ENCODE results near the gene RAG1.
A peak's percentile ranks its signal among the peaks of the same experiment; 100 is the strongest.

Gene RAG1

DNA sequence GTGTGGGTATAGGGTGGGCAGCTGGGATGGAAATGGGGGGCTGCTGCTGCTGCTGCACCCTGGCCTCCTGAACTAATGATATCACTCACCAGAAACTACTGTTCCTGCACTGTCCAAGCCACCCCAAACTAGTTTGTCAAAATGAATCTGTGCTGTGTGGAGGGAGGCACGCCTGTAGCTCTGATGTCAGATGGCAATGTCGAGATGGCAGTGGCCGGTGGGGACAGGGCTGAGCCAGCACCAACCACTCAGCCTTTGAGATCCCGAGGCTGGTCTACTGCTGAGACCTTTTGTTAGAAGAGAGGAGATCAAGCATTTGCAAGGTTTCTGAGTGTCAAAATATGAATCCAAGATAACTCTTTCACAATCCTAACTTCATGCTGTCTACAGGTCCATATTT, 1.3 kb downstream of the RAG1 start:
- Histone ChIP-seq H3K27ac (ENCODE audit: low read length, poor library complexity, severe bottlenecking) (no peak overlapping the region), H2AK5ac (ENCODE audit: low read length, severe bottlenecking) (no peak overlapping the region), H2BK120ac (ENCODE audit: low read depth, low read length) (no peak overlapping the region), H2BK12ac (ENCODE audit: low read length in 2 of 2) (no peak overlapping the region), H4K91ac (ENCODE audit: low read length) (no peak overlapping the region), H3K36me3 (ENCODE audit: control insufficient read depth in 1 of 2, insufficient read depth in 2 of 2, low read depth in 1 of 2, low read length in 2 of 2) (no peaks in the 10 kb centered on the region), H3K9ac (ENCODE audit: low read length) (no peak overlapping the region), H3K4me3 (ENCODE audit: insufficient read depth in 1 of 2, low read depth in 1 of 2, low read length in 2 of 2) (no peak overlapping the region), H3K9me3 (ENCODE audit: control insufficient read depth, low read length) (no peaks in the 10 kb centered on the region), H3K79me1 (replicated peaks; ENCODE audit: low read length, poor library complexity, severe bottlenecking) (no peaks in the 10 kb centered on the region), H2BK5ac (ENCODE audit: low read depth, low read length, poor library complexity, severe bottlenecking) (no peak overlapping the region), H3K4me1 (ENCODE audit: control insufficient read depth, insufficient read depth, low read depth, low read length) (no peaks in the 10 kb centered on the region), H4K8ac (ENCODE audit: low read length) (no peak overlapping the region), H3K23ac (ENCODE audit: low read length in 2 of 2) (no peak overlapping the region), H3K14ac (ENCODE audit: low read length in 2 of 2) (no peak overlapping the region), H2BK15ac (ENCODE audit: low read depth, poor library complexity, severe bottlenecking) (no peak overlapping the region), H2AFZ (ENCODE audit: low read depth, low read length) (no peak overlapping the region), H3K4me2 (ENCODE audit: low read length, poor library complexity, severe bottlenecking) (no peak overlapping the region), H3K27me3 (ENCODE audit: control insufficient read depth in 1 of 2, insufficient read depth in 1 of 2, low read length in 2 of 2) (peaks cover 17 to 28% of the 10 kb centered on the region in 2 experiments), H3K18ac (ENCODE audit: low read depth in 1 of 2, low read length in 2 of 2) (no peak overlapping the region), H3K4ac (ENCODE audit: low read depth in 1 of 2, low read length in 2 of 2) (no peak overlapping the region)
- 90% methylated on average over 3 of the region's 4 CpGs for WGBS
- DNase-seq, result no peak

DNA sequence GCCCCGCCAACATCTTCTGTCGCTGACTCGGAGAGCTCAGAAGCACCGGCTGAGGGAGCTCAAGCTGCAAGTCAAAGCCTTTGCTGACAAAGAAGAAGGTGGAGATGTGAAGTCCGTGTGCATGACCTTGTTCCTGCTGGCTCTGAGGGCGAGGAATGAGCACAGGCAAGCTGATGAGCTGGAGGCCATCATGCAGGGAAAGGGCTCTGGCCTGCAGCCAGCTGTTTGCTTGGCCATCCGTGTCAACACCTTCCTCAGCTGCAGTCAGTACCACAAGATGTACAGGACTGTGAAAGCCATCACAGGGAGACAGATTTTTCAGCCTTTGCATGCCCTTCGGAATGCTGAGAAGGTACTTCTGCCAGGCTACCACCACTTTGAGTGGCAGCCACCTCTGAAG, 6.7 kb downstream of the RAG1 start:
- no peak overlapping the region for H3K9ac ChIP-seq (ENCODE audit: low read length)
- H3K4me2 ChIP-seq (ENCODE audit: low read length, poor library complexity, severe bottlenecking), result no peak overlapping the region
- H4K8ac ChIP-seq (ENCODE audit: low read length), result no peak overlapping the region
- no peak overlapping the region for H3K23ac ChIP-seq (ENCODE audit: low read length in 2 of 2)
- H3K14ac ChIP-seq (ENCODE audit: low read length in 2 of 2), result no peak overlapping the region
- H2BK120ac ChIP-seq (ENCODE audit: low read depth, low read length), result no peak overlapping the region
- peaks cover 4% of the 10 kb centered on the region for H3K4me1 ChIP-seq (ENCODE audit: control insufficient read depth, insufficient read depth, low read depth, low read length)
- no peak overlapping the region for H2AFZ ChIP-seq (ENCODE audit: low read depth, low read length)
- no peak overlapping the region for H3K4me3 ChIP-seq (ENCODE audit: insufficient read depth in 1 of 2, low read depth in 1 of 2, low read length in 2 of 2)
- H2BK12ac ChIP-seq (ENCODE audit: low read length in 2 of 2), result no peak overlapping the region
- no peak overlapping the region for H2AK5ac ChIP-seq (ENCODE audit: low read length, severe bottlenecking)
- 82% methylated on average over 8 of the region's 8 CpGs for WGBS
- H2BK5ac ChIP-seq (ENCODE audit: low read depth, low read length, poor library complexity, severe bottlenecking), result no peak overlapping the region
- H3K4ac ChIP-seq (ENCODE audit: low read depth in 1 of 2, low read length in 2 of 2), result no peak overlapping the region
- H3K27ac ChIP-seq (ENCODE audit: low read length, poor library complexity, severe bottlenecking), result no peak overlapping the region
- H3K79me1 ChIP-seq (replicated peaks; ENCODE audit: low read length, poor library complexity, severe bottlenecking), result no peaks in the 10 kb centered on the region
- DNase-seq, result no peak
- no peaks in the 10 kb centered on the region for H3K9me3 ChIP-seq (ENCODE audit: control insufficient read depth, low read length)
- H4K91ac ChIP-seq (ENCODE audit: low read length), result no peak overlapping the region
- H2BK15ac ChIP-seq (ENCODE audit: low read depth, poor library complexity, severe bottlenecking), result no peak overlapping the region
- H3K36me3 ChIP-seq (ENCODE audit: control insufficient read depth in 1 of 2, insufficient read depth in 2 of 2, low read depth in 1 of 2, low read length in 2 of 2), result no peaks in the 10 kb centered on the region
- no peak overlapping the region for H3K18ac ChIP-seq (ENCODE audit: low read depth in 1 of 2, low read length in 2 of 2)
- H3K27me3 ChIP-seq (ENCODE audit: control insufficient read depth in 1 of 2, insufficient read depth in 1 of 2, low read length in 2 of 2), result peaks cover 0 to 8% of the 10 kb centered on the region in 2 experiments

DNA sequence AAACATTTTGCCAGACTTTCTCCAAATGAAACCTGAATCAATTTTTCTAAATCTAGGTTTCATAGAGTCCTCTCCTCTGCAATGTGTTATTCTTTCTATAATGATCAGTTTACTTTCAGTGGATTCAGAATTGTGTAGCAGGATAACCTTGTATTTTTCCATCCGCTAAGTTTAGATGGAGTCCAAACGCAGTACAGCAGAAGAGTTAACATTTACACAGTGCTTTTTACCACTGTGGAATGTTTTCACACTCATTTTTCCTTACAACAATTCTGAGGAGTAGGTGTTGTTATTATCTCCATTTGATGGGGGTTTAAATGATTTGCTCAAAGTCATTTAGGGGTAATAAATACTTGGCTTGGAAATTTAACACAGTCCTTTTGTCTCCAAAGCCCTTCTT, 9.6 kb downstream of the RAG1 start:
- H4K91ac ChIP-seq (ENCODE audit: low read length), result no peak overlapping the region
- H3K36me3 ChIP-seq (ENCODE audit: control insufficient read depth in 1 of 2, insufficient read depth in 2 of 2, low read depth in 1 of 2, low read length in 2 of 2), result no peaks in the 10 kb centered on the region
- H4K8ac ChIP-seq (ENCODE audit: low read length), result no peak overlapping the region
- H3K27ac ChIP-seq (ENCODE audit: low read length, poor library complexity, severe bottlenecking), result no peak overlapping the region
- H3K14ac ChIP-seq (ENCODE audit: low read length in 2 of 2), result no peak overlapping the region
- peaks cover 0 to 5% of the 10 kb centered on the region in 2 experiments for H3K27me3 ChIP-seq (ENCODE audit: control insufficient read depth in 1 of 2, insufficient read depth in 1 of 2, low read length in 2 of 2)
- peaks cover 10% of the 10 kb centered on the region for H3K9me3 ChIP-seq (ENCODE audit: control insufficient read depth, low read length)
- H2AK5ac ChIP-seq (ENCODE audit: low read length, severe bottlenecking), result no peak overlapping the region
- no peak overlapping the region for H3K4ac ChIP-seq (ENCODE audit: low read depth in 1 of 2, low read length in 2 of 2)
- no peaks in the 10 kb centered on the region for H3K79me1 ChIP-seq (replicated peaks; ENCODE audit: low read length, poor library complexity, severe bottlenecking)
- H3K4me1 ChIP-seq (ENCODE audit: control insufficient read depth, insufficient read depth, low read depth, low read length), result peaks cover 4% of the 10 kb centered on the region
- H3K4me2 ChIP-seq (ENCODE audit: low read length, poor library complexity, severe bottlenecking), result no peak overlapping the region
- no peak overlapping the region for H3K18ac ChIP-seq (ENCODE audit: low read depth in 1 of 2, low read length in 2 of 2)
- WGBS, result 100% methylated on average over 1 of the region's 2 CpGs
- no peak overlapping the region for H2AFZ ChIP-seq (ENCODE audit: low read depth, low read length)
- no peak overlapping the region for H2BK5ac ChIP-seq (ENCODE audit: low read depth, low read length, poor library complexity, severe bottlenecking)
- H2BK120ac ChIP-seq (ENCODE audit: low read depth, low read length), result no peak overlapping the region
- no peak overlapping the region for H2BK15ac ChIP-seq (ENCODE audit: low read depth, poor library complexity, severe bottlenecking)
- peak overlapping the region in 1 of 2 experiments; percentile 35 for H3K4me3 ChIP-seq (ENCODE audit: insufficient read depth in 1 of 2, low read depth in 1 of 2, low read length in 2 of 2)
- DNase-seq, result no peak
- H2BK12ac ChIP-seq (ENCODE audit: low read length in 2 of 2), result no peak overlapping the region
- H3K9ac ChIP-seq (ENCODE audit: low read length), result peak overlapping the region; percentile 24
- H3K23ac ChIP-seq (ENCODE audit: low read length in 2 of 2), result no peak overlapping the region

DNA sequence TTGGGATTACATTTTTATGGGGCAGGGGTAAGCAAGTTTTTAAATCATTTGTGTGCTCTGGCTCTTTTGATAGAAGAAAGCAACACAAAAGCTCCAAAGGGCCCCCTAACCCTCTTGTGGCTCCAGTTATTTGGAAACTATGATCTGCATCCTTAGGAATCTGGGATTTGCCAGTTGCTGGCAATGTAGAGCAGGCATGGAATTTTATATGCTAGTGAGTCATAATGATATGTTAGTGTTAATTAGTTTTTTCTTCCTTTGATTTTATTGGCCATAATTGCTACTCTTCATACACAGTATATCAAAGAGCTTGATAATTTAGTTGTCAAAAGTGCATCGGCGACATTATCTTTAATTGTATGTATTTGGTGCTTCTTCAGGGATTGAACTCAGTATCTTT, 10.1 kb downstream of the RAG1 start:
- H2BK12ac ChIP-seq (ENCODE audit: low read length in 2 of 2), result no peak overlapping the region
- H2AK5ac ChIP-seq (ENCODE audit: low read length, severe bottlenecking), result no peak overlapping the region
- peak overlapping the region; percentile 24 for H3K9ac ChIP-seq (ENCODE audit: low read length)
- peaks cover 4% of the 10 kb centered on the region for H3K4me1 ChIP-seq (ENCODE audit: control insufficient read depth, insufficient read depth, low read depth, low read length)
- H3K27me3 ChIP-seq (ENCODE audit: control insufficient read depth in 1 of 2, insufficient read depth in 1 of 2, low read length in 2 of 2), result peaks cover 0 to 5% of the 10 kb centered on the region in 2 experiments
- H3K27ac ChIP-seq (ENCODE audit: low read length, poor library complexity, severe bottlenecking), result no peak overlapping the region
- H2BK5ac ChIP-seq (ENCODE audit: low read depth, low read length, poor library complexity, severe bottlenecking), result no peak overlapping the region
- no peaks in the 10 kb centered on the region for H3K79me1 ChIP-seq (replicated peaks; ENCODE audit: low read length, poor library complexity, severe bottlenecking)
- no peak overlapping the region for H4K91ac ChIP-seq (ENCODE audit: low read length)
- H3K4me2 ChIP-seq (ENCODE audit: low read length, poor library complexity, severe bottlenecking), result no peak overlapping the region
- no peak overlapping the region for H2BK15ac ChIP-seq (ENCODE audit: low read depth, poor library complexity, severe bottlenecking)
- H3K9me3 ChIP-seq (ENCODE audit: control insufficient read depth, low read length), result peaks cover 10% of the 10 kb centered on the region
- no peak overlapping the region for H3K23ac ChIP-seq (ENCODE audit: low read length in 2 of 2)
- no peak overlapping the region for H3K18ac ChIP-seq (ENCODE audit: low read depth in 1 of 2, low read length in 2 of 2)
- WGBS, result no CpG with 5 or more reads among the region's 2 CpGs
- H3K36me3 ChIP-seq (ENCODE audit: control insufficient read depth in 1 of 2, insufficient read depth in 2 of 2, low read depth in 1 of 2, low read length in 2 of 2), result no peaks in the 10 kb centered on the region
- no peak overlapping the region for H4K8ac ChIP-seq (ENCODE audit: low read length)
- no peak for DNase-seq
- no peak overlapping the region for H2BK120ac ChIP-seq (ENCODE audit: low read depth, low read length)
- no peak overlapping the region for H3K4ac ChIP-seq (ENCODE audit: low read depth in 1 of 2, low read length in 2 of 2)
- H2AFZ ChIP-seq (ENCODE audit: low read depth, low read length), result no peak overlapping the region
- H3K4me3 ChIP-seq (ENCODE audit: insufficient read depth in 1 of 2, low read depth in 1 of 2, low read length in 2 of 2), result peak overlapping the region in 1 of 2 experiments; percentile 35
- H3K14ac ChIP-seq (ENCODE audit: low read length in 2 of 2), result no peak overlapping the region

Data from mesenchymal stem cell (in vitro differentiated cells and primary cell).